ENCODE results near the gene SNX20. TPM values are rescaled to one million over a fixed set of nuclear protein-coding genes. Genes with fewer than 3 reads are reported as not detected.

The SNX20 gene
- total and polyA plus RNA-seq, 10 of the 15 experiments (the other 5 are each of a cell fraction or from before 2014, with no cell fraction given), result 4.6 to 30.8 (median 21.9) TPM

DNA sequence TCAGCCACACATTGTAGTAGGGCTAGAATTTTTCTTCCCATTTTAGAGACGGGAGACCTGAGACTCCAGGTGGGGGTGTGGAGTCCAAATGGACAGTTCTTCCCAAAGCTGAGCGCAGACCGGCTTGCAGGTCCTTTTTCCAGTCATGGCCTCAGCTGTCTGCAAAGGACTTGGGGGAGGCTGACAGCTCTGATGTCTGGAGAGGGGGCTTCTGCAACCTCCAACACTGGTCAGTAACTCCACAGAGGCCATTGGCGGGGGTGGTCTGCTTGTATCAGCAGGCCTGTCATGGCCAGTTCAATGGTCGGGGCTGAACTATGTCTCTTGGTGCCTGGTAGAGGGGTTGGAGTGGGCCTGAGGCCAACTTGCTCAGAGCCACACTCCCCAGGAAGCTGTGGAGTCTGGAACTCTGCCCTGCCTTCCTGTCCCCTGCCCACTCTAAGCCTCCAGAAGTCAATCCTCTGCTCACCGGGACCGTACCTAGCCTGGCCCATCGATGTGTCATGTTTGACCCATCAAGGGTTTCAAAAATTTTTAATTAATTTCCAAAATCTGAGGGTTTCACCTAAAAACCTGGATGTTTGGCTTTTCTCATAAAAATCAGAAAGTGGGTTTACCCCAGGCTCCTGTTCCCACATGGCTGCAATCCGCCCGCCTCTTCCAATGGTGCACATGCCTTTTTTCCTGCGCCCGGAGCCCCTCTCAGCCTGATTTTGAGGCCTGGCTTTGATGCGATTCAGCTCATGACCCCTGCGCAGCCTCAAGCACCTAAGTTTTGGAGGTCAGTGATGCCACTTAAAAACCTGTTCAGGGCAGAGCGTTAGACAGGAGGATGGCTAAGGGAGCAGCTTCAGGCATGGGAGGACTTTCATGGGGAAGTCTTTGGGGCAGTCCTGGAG is 39.9 kb downstream of the SNX20 start:
- ATAC-seq, result no peak
- WGBS (ENCODE audit: insufficient coverage, insufficient replicate concordance, low lambda C conversion rate, missing lambda C conversion rate), result 56% methylated on average over 15 of the region's 15 CpGs
- BruUV-seq (replicated peaks), result no TSS peak
- Histone ChIP-seq H4K20me1 (ENCODE audit: control insufficient read depth, insufficient read depth) (no peaks in the 10 kb centered on the region), H3K9ac (ENCODE audit: control insufficient read depth, insufficient read depth, low read length) (no peak overlapping the region), H2AFZ (ENCODE audit: control insufficient read depth, low read depth, low read length) (no peak overlapping the region), H3K79me2 (ENCODE audit: control insufficient read depth, insufficient read depth, low read length) (no peaks in the 10 kb centered on the region), H3K4me2 (ENCODE audit: control insufficient read depth, insufficient read depth) (no peak overlapping the region), H3K36me3 (ENCODE audit: control insufficient read depth in 2 of 2, insufficient read depth in 2 of 2, low read length in 1 of 2) (no peaks in the 10 kb centered on the region), H3K27ac (ENCODE audit: control insufficient read depth, insufficient read depth) (no peak overlapping the region), H3K4me3 (no peak overlapping the region), H3K4me1 (ENCODE audit: control insufficient read depth, insufficient read depth, low read length) (no peaks in the 10 kb centered on the region), H3K27me3 (replicated peaks in 1 of 2; ENCODE audit: control insufficient read depth in 2 of 2, insufficient read depth in 2 of 2, low read length in 1 of 2) (no peaks in the 10 kb centered on the region; a peak in 3 of 4 replicates), H3K9me3 (replicated peaks; ENCODE audit: control insufficient read depth, insufficient read depth, low read length) (no peaks in the 10 kb centered on the region)
- in situ Hi-C loops (cut with MboI) (no loop called here), intact Hi-C loops (cut with micrococcal nuclease; ENCODE audit: unreplicated experiment) (no loop called here)
- ChIA-PET POLR2A (no interaction called here), RAD21 (ENCODE audit: unreplicated experiment) (interaction anchor here (1.4 kb wide), 1 partner anchor 24 kb away, joined by 3 read pairs; no protein-coding TSS in a partner anchor), SMC1A (ENCODE audit: uncharacterized antibody, unreplicated experiment) (no interaction called here), CTCF (interaction anchor here (2.2 to 2.3 kb wide), 2 partner anchors 165 kb away, joined by 6 to 8 read pairs; no protein-coding TSS in a partner anchor)
- FAIRE-seq, result no peak
- no peak for DNase-seq (ENCODE audit: low read depth, low spot score)
- TF ChIP-seq, protein P1, sequence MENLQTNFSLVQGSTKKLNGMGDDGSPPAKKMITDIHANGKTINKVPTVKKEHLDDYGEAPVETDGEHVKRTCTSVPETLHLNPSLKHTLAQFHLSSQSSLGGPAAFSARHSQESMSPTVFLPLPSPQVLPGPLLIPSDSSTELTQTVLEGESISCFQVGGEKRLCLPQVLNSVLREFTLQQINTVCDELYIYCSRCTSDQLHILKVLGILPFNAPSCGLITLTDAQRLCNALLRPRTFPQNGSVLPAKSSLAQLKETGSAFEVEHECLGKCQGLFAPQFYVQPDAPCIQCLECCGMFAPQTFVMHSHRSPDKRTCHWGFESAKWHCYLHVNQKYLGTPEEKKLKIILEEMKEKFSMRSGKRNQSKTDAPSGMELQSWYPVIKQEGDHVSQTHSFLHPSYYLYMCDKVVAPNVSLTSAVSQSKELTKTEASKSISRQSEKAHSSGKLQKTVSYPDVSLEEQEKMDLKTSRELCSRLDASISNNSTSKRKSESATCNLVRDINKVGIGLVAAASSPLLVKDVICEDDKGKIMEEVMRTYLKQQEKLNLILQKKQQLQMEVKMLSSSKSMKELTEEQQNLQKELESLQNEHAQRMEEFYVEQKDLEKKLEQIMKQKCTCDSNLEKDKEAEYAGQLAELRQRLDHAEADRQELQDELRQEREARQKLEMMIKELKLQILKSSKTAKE (IDR thresholded peaks at IDR 0.05; ENCODE audit: low read depth, poor library complexity, severe bottlenecking), result no peak
- TF ChIP-seq SP1 (IDR thresholded peaks at IDR 0.05; ENCODE audit: low read depth, low read length) (no peak), JUND (IDR thresholded peaks at IDR 0.05; ENCODE audit: low read depth, low read length) (no peak), ATF7 (IDR thresholded peaks at IDR 0.05; ENCODE audit: low read depth) (no peak)
- TF ChIP-seq, protein P2, sequence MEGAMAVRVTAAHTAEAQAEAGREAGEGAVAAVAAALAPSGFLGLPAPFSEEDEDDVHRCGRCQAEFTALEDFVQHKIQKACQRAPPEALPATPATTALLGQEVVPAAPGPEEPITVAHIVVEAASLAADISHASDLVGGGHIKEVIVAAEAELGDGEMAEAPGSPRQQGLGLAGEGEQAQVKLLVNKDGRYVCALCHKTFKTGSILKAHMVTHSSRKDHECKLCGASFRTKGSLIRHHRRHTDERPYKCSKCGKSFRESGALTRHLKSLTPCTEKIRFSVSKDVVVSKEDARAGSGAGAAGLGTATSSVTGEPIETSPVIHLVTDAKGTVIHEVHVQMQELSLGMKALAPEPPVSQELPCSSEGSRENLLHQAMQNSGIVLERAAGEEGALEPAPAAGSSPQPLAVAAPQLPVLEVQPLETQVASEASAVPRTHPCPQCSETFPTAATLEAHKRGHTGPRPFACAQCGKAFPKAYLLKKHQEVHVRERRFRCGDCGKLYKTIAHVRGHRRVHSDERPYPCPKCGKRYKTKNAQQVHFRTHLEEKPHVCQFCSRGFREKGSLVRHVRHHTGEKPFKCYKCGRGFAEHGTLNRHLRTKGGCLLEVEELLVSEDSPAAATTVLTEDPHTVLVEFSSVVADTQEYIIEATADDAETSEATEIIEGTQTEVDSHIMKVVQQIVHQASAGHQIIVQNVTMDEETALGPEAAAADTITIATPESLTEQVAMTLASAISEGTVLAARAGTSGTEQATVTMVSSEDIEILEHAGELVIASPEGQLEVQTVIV (IDR thresholded peaks at IDR 0.05; ENCODE audit: borderline replicate concordance, partially characterized antibody), result no peak

Measured in GM12878 (cell line).